Measurements from ENCODE around the gene TINCR. TPM values are rescaled to one million over a fixed set of nuclear protein-coding genes. Genes with fewer than 3 reads are reported as not detected.

TINCR gene
- total RNA-seq, 1 experiment from 2014 or later = 0.17 TPM

DNA sequence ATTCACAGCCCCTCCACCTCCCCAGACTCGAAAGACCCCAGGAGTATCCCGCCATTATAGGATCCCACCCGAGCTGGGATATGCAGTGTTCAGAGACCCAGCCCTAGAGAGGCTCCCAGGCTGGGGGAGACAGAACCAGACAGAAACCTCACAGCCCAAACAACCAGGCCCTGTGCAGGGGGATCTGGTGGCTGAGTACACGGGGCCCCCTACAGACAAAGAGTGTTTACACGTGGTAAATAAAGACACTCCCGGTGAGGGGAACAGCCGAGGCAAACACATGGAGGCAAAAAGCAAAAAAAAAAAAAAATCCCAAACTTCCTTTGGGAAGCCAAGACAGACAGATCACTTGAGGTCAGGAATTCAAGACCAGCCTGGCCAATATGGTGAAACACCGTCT lies 25.1 kb downstream of the TINCR start:
- Histone ChIP-seq H2BK15ac (ENCODE audit: low read depth, low read length) (no peak overlapping the region), H3K14ac (ENCODE audit: insufficient read depth, low read length) (no peak overlapping the region), H3K4me1 (ENCODE audit: insufficient read depth, low read length) (no peaks in the 10 kb centered on the region), H3T11ph (ENCODE audit: low read length) (no peak overlapping the region), H3K9me3 (ENCODE audit: control insufficient read depth, low read depth, low read length) (no peaks in the 10 kb centered on the region), H3K4me2 (ENCODE audit: insufficient read depth, insufficient read length, low read length) (no peak overlapping the region), H4K8ac (replicated peaks; ENCODE audit: insufficient read length, low read depth, low read length) (no peak overlapping the region), H4K20me1 (ENCODE audit: control insufficient read depth, insufficient read depth, insufficient read length) (no peaks in the 10 kb centered on the region), H3K18ac (ENCODE audit: insufficient read length, low read depth, low read length) (no peak overlapping the region), H2BK5ac (ENCODE audit: insufficient read length, low read length) (no peak overlapping the region), H2BK20ac (ENCODE audit: low read depth, low read length, poor library complexity, severe bottlenecking) (no peak overlapping the region), H3K27me3 (ENCODE audit: insufficient read depth, low read length) (no peaks in the 10 kb centered on the region), H3K4ac (ENCODE audit: low read depth, low read length) (no peak overlapping the region), H3K27ac (ENCODE audit: insufficient read length, low read depth, low read length) (no peak overlapping the region), H2AFZ (ENCODE audit: low read length) (no peak overlapping the region), H2BK12ac (ENCODE audit: insufficient read length, low read depth, low read length) (no peak overlapping the region), H3K9ac (ENCODE audit: extremely low read depth, insufficient read length, low read length) (no peak overlapping the region), H3K23me2 (ENCODE audit: insufficient read length, low read depth, low read length, poor library complexity, severe bottlenecking) (no peaks in the 10 kb centered on the region), H3K79me2 (ENCODE audit: insufficient read depth, low read length) (no peaks in the 10 kb centered on the region), H3K23ac (ENCODE audit: insufficient read length, low read depth, low read length) (no peak overlapping the region), H4K5ac (ENCODE audit: insufficient read length, low read depth, low read length) (no peak overlapping the region), H3K56ac (ENCODE audit: insufficient read length, low read depth, low read length) (no peak overlapping the region), H3K79me1 (ENCODE audit: insufficient read depth, low read depth, low read length, poor library complexity, severe bottlenecking) (no peaks in the 10 kb centered on the region), H2BK120ac (ENCODE audit: low read depth, low read length, poor library complexity, severe bottlenecking) (no peak overlapping the region), H4K91ac (ENCODE audit: insufficient read length, low read depth, low read length) (no peak overlapping the region), H2AK5ac (ENCODE audit: insufficient read length, low read length) (no peak overlapping the region)
- DNase-seq = no peak
- Mint-ChIP-seq H3K27me3 (ENCODE audit: low read depth) (peaks cover 45% of the 10 kb centered on the region), H3K4me1 (peaks cover 4 to 14% of the 10 kb centered on the region in 2 experiments), H3K36me3 (ENCODE audit: insufficient read depth in 1 of 3, low read depth in 3 of 3) (no peaks in the 10 kb centered on the region), H3K27ac (peak overlapping the region in 1 of 3 experiments; percentile 23; a peak in 1 of 7 replicates), H3K4me3 (no peak overlapping the region), H3K9me3 (no peaks in the 10 kb centered on the region; a peak in 1 of 5 replicates)
- no CpG with 5 or more reads among the region's 8 CpGs for WGBS (ENCODE audit: extremely low coverage, insufficient read length, low lambda C conversion rate)
- TF ChIP-seq, protein P1, sequence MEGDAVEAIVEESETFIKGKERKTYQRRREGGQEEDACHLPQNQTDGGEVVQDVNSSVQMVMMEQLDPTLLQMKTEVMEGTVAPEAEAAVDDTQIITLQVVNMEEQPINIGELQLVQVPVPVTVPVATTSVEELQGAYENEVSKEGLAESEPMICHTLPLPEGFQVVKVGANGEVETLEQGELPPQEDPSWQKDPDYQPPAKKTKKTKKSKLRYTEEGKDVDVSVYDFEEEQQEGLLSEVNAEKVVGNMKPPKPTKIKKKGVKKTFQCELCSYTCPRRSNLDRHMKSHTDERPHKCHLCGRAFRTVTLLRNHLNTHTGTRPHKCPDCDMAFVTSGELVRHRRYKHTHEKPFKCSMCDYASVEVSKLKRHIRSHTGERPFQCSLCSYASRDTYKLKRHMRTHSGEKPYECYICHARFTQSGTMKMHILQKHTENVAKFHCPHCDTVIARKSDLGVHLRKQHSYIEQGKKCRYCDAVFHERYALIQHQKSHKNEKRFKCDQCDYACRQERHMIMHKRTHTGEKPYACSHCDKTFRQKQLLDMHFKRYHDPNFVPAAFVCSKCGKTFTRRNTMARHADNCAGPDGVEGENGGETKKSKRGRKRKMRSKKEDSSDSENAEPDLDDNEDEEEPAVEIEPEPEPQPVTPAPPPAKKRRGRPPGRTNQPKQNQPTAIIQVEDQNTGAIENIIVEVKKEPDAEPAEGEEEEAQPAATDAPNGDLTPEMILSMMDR (conservative IDR thresholded peaks at IDR 0.05) = peak; percentile 33; the same call in 2 of the 3 replicates
